NCI-H128 (cell line): ENCODE measurements around the gene POLR2A.
"Not testable (repeated sequence)": the region's sequence is repeated elsewhere in the genome, so short reads cannot be mapped to it uniquely, and the experiment has no call there.

Experiments
- DNase-seq: peaks from one replicate; lab custom pipeline; 2025; ENCODE audit not compliant: unreplicated experiment; lab: John Stamatoyannopoulos, UW

Gene POLR2A

DNA sequence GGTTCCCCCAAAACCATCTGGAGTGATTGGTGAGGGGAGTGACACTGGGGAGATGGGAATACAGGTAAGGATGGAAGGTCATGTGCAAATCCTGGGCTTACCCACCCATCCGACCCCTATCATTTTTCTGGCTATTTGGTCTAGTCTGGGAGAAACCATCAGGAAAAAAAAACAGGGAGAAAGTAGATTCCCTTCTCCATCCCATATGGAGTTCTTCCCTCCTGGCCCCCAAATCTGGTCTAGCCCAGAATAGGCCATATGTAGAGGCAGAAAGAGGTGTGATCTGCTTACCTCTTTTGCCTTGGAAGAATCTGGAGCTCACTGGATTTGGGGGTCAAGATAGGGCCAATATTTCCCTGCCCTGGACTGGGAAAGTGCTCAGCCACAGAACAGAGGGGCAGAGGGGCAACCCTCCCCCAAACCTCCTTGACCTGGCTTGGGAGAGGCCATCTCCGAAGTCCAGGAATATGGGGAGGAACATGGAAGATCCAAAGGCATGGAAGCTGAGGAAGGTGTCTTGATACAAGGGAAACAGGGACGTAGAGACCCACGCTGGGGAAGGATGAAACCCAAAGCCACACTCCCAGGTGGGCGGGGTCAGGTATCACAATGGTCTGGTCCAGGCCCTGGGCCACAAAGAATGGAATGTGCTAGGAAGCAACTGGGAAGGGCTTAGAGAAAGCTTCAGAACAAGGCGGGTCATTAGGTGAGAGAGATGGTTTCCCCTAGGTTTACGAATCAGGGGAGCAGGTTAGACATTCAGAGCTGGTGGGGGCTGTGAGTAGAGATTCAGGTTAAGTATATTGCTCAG lies 23.1 kb upstream of the POLR2A start:
- DNase-seq: no peak

DNA sequence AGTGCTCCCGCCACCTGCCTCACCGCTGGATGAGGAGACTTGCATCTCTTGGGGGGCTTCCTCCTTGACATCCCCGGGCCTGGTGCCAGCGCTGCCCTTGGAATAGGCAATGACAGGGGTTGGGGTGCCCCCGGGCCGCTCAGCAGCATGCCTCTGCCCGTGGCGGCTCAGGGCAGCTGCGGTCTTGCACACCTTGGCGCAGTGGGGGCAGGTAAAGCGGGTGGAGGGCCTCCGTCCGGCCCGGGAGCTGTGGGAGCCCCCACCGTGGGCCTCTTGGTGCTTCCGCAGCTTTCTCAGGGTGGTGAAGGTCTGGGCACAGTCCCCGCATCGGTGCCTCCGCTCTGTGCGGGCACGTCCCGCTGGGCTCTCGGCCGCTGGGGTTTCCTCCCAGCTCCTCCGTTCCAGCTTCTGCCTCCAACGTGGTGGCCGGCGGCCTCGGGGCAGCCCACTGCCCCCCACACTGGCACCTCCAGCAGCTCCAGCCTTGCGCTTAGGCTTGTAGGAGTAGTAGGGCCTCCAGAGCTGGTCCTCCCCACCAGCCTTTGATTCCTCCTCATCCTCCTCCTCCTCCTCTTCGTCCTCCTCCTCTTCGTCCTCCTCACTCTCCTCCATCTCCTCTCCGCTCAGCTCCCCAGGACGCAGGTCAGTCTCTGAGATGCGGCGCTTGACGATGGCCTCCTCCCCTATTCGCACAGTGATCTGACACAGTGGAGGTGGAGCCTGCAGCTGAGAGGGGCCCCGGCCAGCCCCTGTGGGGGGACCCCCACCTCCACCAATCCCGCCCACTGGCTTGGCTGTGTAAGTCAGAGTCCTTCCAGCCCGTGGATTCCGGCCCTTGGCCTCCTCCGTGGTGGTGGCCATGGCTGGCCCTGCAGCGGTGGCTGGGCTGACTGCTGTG lies 21.4 kb upstream of the POLR2A start:
- no peak for DNase-seq

DNA sequence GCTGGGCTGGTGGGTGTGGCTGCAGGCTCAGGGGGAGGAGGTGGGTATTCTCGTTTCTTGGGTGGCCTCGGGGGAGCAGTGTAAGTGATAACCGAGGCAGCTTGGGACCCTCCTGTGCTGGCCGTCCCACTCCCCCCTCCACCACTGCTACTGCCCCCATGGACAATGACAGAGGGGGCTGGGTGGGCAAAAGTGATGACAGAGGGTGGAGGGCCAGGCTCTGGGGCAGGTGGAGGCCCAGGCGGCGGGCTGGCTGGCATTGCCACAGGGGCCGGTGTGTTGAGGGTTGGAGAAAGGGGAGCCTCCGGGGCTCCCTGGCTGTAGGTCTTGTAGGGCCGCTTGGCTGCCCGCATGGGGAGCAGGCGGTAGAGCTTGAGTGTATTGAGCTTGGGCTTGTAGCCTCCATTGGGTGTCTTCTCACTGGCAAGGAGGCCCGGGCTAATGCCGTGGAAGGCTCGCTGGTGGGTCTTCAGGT lies 20.8 kb upstream of the POLR2A start:
- DNase-seq: no peak

GRCh38 chr17:7464081-7464480 lies 20.1 kb upstream of the POLR2A start:
- DNase-seq: no peak

DNA sequence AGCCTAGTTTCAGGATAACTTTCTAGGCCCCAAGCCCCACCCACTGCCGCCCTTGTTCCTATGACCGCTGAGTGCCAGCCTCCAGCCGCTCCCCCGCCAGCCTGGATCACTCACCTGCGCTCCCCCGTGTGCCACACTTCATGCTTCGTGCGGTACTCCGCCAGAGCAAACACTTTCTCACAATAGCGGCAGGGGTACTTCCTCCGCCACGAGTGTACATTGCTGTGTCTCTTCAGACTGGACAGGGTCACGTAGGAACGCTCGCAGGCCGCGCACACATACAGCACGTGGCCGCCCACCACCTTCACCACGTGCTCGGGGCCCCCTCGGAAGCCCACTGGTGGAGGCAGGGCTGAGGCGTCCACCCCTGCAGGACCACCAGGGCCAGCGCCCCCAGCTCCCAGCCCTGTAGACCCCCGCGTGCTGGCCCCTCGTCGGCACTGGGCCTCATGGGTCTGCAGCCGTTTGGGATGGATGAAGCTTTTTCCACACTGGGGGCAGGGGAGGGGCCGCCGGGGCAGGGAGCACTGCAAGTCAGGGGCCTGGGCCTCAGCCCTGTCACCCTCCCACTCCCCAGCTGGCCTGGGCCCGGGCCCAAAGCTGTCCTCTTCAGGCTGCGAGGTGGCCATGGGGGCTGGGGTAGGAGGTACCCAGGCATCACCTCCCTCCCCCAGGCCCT lies 18.4 kb upstream of the POLR2A start:
- DNase-seq: no peak

DNA sequence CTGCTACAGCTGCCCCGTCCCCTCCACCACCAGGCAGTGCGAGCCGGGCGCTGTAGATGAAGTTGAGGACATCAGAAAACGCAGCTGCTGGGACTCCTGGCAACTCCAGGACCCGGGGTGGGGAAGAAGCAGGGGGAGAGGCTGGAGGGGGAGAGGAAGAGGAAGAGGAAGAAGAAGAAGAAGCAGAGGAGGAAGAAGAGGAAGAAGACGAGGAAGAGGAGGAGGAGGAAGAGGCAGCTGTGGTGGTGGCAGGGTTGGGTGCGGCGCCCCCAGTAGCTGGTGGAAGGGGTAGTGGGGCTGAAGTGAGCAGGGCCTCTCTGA lies 17.9 kb upstream of the POLR2A start:
- DNase-seq: no peak

DNA sequence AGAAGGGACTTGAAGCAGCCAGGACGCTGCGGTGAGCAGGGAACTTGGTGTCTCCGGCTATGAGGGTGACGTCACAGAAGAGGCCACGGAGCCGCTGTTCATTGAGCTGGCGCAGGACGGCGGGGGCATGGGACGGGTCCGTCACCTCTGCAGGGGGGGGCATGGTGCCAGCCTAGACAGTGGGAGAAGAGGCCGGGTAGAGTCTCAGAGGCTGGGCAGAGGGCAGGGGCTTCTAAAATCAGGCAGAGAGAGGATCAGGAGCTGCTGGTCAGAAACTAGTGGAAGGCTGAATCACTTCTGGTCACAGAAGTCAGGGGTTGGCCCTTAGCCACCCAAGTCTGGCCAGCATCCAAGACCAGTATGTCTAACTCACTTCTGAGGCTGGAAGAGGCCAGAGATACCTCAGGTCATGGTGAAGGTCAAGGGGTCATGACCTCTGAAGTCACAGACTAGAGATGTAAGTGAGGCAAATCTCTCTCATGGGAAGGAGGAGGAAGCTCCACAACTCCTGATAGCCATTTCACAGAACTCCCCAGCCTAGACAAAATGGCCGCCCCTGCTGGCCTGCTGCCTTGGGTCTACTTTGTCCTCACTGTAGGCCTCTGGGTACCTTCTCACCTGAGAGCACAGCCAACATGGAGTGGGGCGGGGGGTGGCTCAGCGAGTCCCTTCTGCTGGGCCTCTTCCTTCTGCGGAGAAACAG lies 17.4 kb upstream of the POLR2A start:
- no peak for DNase-seq

- no peak for DNase-seq
Measured at GRCh38 chr17:7467498-7467897, 16.7 kb upstream of the POLR2A start.

- DNase-seq: no peak
Measured at GRCh38 chr17:7468290-7468689, 15.9 kb upstream of the POLR2A start.

DNA sequence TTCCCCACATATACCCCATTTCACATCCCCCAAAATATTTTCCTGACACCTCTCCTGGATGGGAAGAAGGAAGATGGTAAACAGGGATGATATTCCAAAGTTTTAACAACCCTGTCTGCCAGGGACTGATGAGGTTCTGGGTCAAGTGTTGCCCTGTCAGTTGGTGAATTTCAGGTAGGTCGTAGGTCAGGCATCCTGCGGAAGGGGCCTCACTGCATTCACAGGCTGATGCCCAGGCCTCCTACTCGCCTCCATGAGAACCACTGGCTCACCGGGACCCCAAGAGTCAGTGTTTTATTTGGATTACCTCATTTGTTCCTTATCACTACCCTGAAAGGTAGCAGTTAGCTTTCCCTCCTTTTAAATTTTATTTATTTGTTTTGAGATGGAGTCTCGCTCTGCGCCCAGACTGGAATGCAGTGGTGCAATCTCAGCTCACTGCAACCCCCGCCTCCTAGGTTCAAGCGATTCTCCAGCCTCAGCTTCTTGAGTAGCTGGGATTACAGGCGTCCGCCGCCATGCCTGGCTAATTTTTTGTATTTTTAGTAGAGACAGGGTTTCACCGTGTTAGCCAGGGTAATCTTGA lies 15.3 kb upstream of the POLR2A start:
- no peak for DNase-seq

GRCh38 chr17:7469843-7470242 lies 14.3 kb upstream of the POLR2A start:
- DNase-seq: not testable (repeated sequence)

DNA sequence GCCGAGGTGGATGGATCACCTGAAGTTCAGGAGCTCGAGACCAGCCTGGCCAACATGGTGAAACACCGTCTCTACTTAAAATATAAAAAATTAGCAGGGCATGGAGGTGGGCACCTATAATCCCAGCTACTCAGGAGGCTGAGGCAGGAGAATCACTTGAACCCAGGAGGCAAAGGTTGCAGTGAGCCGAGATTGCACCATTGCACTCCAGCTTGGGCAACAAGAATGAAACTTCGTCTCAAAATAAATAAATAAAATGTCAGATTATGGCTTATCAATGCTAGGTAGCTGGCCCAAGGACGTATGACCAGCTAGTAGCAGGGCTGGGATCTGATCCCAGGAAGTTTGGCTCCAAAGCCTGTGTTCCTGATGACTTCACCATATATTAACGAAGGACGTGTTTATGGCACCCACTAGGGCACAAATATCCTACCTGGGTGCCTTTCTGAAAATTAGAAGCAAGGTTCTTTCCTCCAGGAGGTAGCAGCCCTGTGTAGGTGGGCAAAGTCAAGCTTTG lies 13.7 kb upstream of the POLR2A start:
- DNase-seq: not testable (repeated sequence)

DNA sequence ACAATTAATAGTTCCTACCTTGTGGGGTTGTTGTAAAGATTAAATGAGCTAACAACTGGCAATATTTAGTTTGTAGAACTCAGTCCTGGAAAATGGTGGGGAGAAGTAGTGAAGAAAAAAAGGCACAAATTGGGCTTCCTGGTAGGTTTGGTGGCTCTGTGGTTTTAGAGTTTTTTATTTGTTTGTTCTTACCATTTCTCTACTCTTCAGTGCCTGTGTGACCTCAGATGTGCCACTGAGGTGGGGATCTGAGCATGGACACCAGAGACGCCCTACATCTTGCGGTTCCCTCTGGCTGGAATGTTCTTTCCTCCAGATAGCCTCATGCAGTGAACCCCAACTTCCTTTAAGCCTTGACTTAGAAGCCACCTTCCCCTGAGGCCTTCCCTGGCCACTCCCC lies 12.4 kb upstream of the POLR2A start:
- DNase-seq: no peak

GRCh38 chr17:7474767-7475166 lies 9.4 kb upstream of the POLR2A start:
- DNase-seq: not testable (repeated sequence)

GRCh38 chr17:7475764-7476422 lies 8.3 kb upstream of the POLR2A start:
- DNase-seq: no peak

DNA sequence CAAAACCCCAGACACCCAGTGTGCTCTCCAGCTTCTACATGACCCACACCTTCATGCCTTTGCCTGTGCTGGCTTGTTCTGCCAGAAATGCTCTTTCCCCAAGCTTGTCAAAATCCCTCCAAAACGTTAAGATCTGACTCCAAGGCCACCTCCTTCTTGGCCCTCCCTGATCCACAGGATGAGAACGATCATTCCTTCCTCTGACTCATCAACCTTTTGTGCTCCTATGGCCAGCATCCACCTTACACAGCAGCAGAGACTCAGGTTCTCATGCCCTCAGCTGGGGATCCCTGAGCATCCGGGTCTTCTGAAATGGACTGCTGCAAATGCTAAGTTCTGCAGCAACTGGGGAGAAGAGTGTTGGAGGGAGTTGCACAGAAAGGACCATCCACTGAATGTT lies 7.7 kb upstream of the POLR2A start:
- DNase-seq: no peak

DNA sequence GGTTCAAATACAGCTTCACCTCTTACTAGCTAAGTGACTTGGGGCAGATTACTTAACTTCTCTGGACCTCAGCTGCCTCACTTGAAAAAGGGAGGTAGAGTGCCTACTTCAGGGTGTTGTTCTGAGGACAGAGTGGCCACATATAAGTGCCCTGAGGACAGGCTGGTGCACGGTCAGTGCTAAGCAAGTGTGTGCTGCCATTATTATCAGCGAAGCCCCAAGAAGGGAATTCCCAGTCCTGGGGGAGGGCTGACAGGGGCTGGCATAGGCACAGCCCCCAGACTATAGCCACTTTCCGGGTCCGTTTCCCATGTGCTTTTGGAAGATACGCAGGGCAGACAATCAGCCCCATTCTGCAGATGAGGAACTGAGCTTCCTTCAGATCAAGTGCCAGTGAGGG lies 7.2 kb upstream of the POLR2A start:
- DNase-seq: no peak

DNA sequence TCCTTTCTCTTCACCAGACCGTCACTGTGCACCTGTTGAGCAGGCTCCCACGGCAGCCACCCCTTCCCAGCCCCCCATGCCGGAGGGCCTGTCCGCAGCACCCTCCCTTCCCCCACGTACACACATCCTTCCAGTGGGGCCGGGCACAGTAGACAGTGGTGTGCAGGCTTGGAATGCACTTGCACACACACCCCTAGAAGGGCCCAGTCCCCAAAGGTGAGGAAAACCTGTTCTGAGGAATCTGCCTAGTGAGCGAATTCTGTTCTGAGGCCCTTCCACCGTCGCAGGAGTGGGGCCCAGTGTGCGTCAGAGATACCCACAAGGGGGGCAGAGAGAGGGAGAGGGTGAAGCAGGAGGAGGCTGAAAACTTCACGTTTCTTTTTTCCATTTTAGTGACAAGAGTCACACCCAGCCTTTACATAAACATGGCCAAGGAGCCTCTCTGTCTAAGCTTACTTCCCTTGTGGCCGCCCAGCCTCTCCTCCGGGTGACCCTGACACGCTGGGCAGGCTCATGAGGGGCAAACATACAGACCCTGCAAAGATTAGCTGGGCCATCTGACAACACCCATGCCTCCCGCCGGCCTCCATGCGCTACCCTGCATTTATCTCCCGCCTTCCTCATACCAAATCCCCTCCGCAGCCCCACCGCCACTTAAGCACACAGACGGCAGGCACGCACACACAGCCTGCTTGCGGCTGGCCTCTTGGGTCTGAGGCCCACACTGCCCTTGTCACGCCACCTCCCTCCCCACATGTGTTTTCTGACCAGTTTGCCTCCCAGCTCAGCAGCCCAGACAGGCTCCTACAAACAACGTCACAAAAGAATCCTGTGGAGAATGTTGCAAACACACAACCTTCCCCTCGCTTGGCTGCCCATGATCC lies 6.5 kb upstream of the POLR2A start:
- no peak for DNase-seq
